GM12892 (cell line): ENCODE results near the gene CLEC18C. TPM values are rescaled to one million over a fixed set of nuclear protein-coding genes. Genes with fewer than 3 reads are reported as not detected.
"Not testable (repeated sequence)": the region's sequence is repeated elsewhere in the genome, so short reads cannot be mapped to it uniquely, and the experiment has no call there.

Source experiments
- DNase-seq: peaks from one replicate; pipeline ENCODE4 v3.0.0; 2011; ENCODE audit not compliant: insufficient read length
- FAIRE-seq: peaks from 2 replicates; lab custom pipeline; 2011; peaks lifted over from hg19 to GRCh38; lab: Jason Lieb, UNC
- POLR2A ChIP-seq: IDR thresholded peaks from 2 replicates; pipeline ENCODE4 v1.6.1; 2011; ENCODE audit warnings: low read depth, low read length, control low read depth
- POLR2AphosphoS5 ChIP-seq: IDR thresholded peaks from 2 replicates; pipeline ENCODE4 v1.6.1; 2011; ENCODE audit warnings: low read depth, low read length, control low read depth
- TAF1 ChIP-seq: IDR thresholded peaks from 2 replicates; pipeline ENCODE4 v1.6.1; 2011; ENCODE audit warnings: low read depth, mild to moderate bottlenecking, control low read depth, low read length, borderline replicate concordance
- polyA plus RNA-seq: library from polyadenylated mRNA; unstranded; fragments of >200 nt; gene quantifications from one replicate; pipeline ENCODE4 v1.2.1, GENCODE V29; 2012; ENCODE audit warnings: missing spikeins, inconsistent platforms; ENCODE audit not compliant: missing spikeins

CLEC18C gene
- not detected for polyA plus RNA-seq

- DNase-seq, FAIRE-seq: not testable (repeated sequence)
These were observed at the start of gene CLEC18C for GRCh38 chr16:70173212-70173837. Gene CLEC18C, plus strand, starts transcription at chr16:70173787. Its CDS starts 492 bp downstream, at chr16:70174279.

- FAIRE-seq, DNase-seq: not testable (repeated sequence)
These were observed 49.8 kb upstream of the CLEC18C start for GRCh38 chr16:70123822-70124221.

- DNase-seq, FAIRE-seq: not testable (repeated sequence)
These were observed 47.4 kb upstream of the CLEC18C start for GRCh38 chr16:70126226-70126625.

GRCh38 chr16:70127706-70128105 is 45.9 kb upstream of the CLEC18C start:
- DNase-seq, FAIRE-seq: not testable (repeated sequence)

GRCh38 chr16:70128844-70129243 is 44.7 kb upstream of the CLEC18C start:
- FAIRE-seq, DNase-seq: not testable (repeated sequence)

GRCh38 chr16:70135796-70136195 is 37.8 kb upstream of the CLEC18C start:
- FAIRE-seq, DNase-seq: not testable (repeated sequence)

- not testable (repeated sequence) for FAIRE-seq, DNase-seq
These were observed 37.0 kb upstream of the CLEC18C start for GRCh38 chr16:70136595-70136994.

GRCh38 chr16:70142739-70143138 is 30.8 kb upstream of the CLEC18C start:
- DNase-seq, FAIRE-seq: not testable (repeated sequence)

GRCh38 chr16:70143231-70143895 is 30.2 kb upstream of the CLEC18C start:
- DNase-seq, FAIRE-seq: not testable (repeated sequence)

GRCh38 chr16:70147853-70148252 is 25.7 kb upstream of the CLEC18C start:
- not testable (repeated sequence) for FAIRE-seq, DNase-seq

- not testable (repeated sequence) for FAIRE-seq, DNase-seq
These were observed 25.1 kb upstream of the CLEC18C start for GRCh38 chr16:70148453-70148852.

GRCh38 chr16:70149296-70149695 is 24.3 kb upstream of the CLEC18C start:
- not testable (repeated sequence) for FAIRE-seq, DNase-seq

- no peak for TF ChIP-seq POLR2AphosphoS5
- TF ChIP-seq TAF1, result no peak
- no peak for TF ChIP-seq POLR2A
- DNase-seq (no peak), FAIRE-seq (no peak)
These were observed 22.2 kb upstream of the CLEC18C start for GRCh38 chr16:70151391-70151790.

- TF ChIP-seq POLR2A (no peak), TAF1 (no peak), POLR2AphosphoS5 (no peak)
- FAIRE-seq, result no peak
- no peak for DNase-seq
These were observed 21.6 kb upstream of the CLEC18C start for GRCh38 chr16:70151941-70152509.
